Measurements from ENCODE around the gene NSD2.
"Not testable (repeated sequence)": the region's sequence is repeated elsewhere in the genome, so short reads cannot be mapped to it uniquely, and the experiment has no call there.

NSD2 gene

GRCh38 chr4:1870578-1871443 is at the start of gene NSD2:
TSS of gene NSD2 (plus strand) at chr4:1871393. CDS start at chr4:1900655, 29,262 bp downstream.
- peak; percentile 82 for DNase-seq (ENCODE audit: low read depth)

GRCh38 chr4:1821679-1822567 is 49.3 kb upstream of the NSD2 start:
- no peak for DNase-seq (ENCODE audit: low read depth)

- no peak for DNase-seq (ENCODE audit: low read depth)
These were observed 48.3 kb upstream of the NSD2 start for GRCh38 chr4:1822568-1823544.

- DNase-seq (ENCODE audit: low read depth): no peak
These were observed 47.7 kb upstream of the NSD2 start for GRCh38 chr4:1823545-1823932.

- no peak for DNase-seq (ENCODE audit: low read depth)
These were observed 46.4 kb upstream of the NSD2 start for GRCh38 chr4:1824746-1825145.

- no peak for DNase-seq (ENCODE audit: low read depth)
These were observed 45.9 kb upstream of the NSD2 start for GRCh38 chr4:1825326-1825725.

- no peak for DNase-seq (ENCODE audit: low read depth)
These were observed 44.5 kb upstream of the NSD2 start for GRCh38 chr4:1826531-1827350.

- DNase-seq (ENCODE audit: low read depth): no peak
These were observed 41.0 kb upstream of the NSD2 start for GRCh38 chr4:1830234-1830633.

GRCh38 chr4:1830642-1831228 is 40.5 kb upstream of the NSD2 start:
- no peak for DNase-seq (ENCODE audit: low read depth)

GRCh38 chr4:1831331-1831730 is 39.9 kb upstream of the NSD2 start:
- DNase-seq (ENCODE audit: low read depth): no peak

GRCh38 chr4:1832690-1833089 is 38.5 kb upstream of the NSD2 start:
- DNase-seq (ENCODE audit: low read depth): no peak

GRCh38 chr4:1833307-1834046 is 37.7 kb upstream of the NSD2 start:
- no peak for DNase-seq (ENCODE audit: low read depth)

- DNase-seq (ENCODE audit: low read depth): no peak
These were observed 37.0 kb upstream of the NSD2 start for GRCh38 chr4:1834047-1834775.

GRCh38 chr4:1835836-1836235 is 35.4 kb upstream of the NSD2 start:
- not testable (repeated sequence) for DNase-seq (ENCODE audit: low read depth)

GRCh38 chr4:1836650-1837049 is 34.5 kb upstream of the NSD2 start:
- no peak for DNase-seq (ENCODE audit: low read depth)

GRCh38 chr4:1837069-1837468 is 34.1 kb upstream of the NSD2 start:
- no peak for DNase-seq (ENCODE audit: low read depth)

- no peak for DNase-seq (ENCODE audit: low read depth)
These were observed 31.9 kb upstream of the NSD2 start for GRCh38 chr4:1839282-1839681.

- DNase-seq (ENCODE audit: low read depth): no peak
These were observed 29.8 kb upstream of the NSD2 start for GRCh38 chr4:1841201-1841886.

- DNase-seq (ENCODE audit: low read depth): no peak
These were observed 29.3 kb upstream of the NSD2 start for GRCh38 chr4:1841887-1842210.

All from activated T-cell treated with anti-CD3 and anti-CD28 coated beads for 1 hour (primary cell).